NCI-H1092 treated with DMSO at 0.1 percent for 48 hours (cell line): ENCODE measurements around the gene QRICH2.
"Not testable (repeated sequence)": the region's sequence is repeated elsewhere in the genome, so short reads cannot be mapped to it uniquely, and the experiment has no call there.

Experiments used
- DNase-seq: peaks from one replicate; lab custom pipeline; 2025; lab: John Stamatoyannopoulos, UW

QRICH2 gene

GRCh38 chr17:76247304-76247703, 60.8 kb downstream of the QRICH2 start:
- DNase-seq, result no peak

- DNase-seq, result no peak
Measured at GRCh38 chr17:76246080-76247066, 61.7 kb downstream of the QRICH2 start.

- not testable (repeated sequence) for DNase-seq
Measured at GRCh38 chr17:76244721-76245120, 63.4 kb downstream of the QRICH2 start.

- DNase-seq, result no peak
Measured at GRCh38 chr17:76243826-76244679, 64.0 kb downstream of the QRICH2 start.

DNA sequence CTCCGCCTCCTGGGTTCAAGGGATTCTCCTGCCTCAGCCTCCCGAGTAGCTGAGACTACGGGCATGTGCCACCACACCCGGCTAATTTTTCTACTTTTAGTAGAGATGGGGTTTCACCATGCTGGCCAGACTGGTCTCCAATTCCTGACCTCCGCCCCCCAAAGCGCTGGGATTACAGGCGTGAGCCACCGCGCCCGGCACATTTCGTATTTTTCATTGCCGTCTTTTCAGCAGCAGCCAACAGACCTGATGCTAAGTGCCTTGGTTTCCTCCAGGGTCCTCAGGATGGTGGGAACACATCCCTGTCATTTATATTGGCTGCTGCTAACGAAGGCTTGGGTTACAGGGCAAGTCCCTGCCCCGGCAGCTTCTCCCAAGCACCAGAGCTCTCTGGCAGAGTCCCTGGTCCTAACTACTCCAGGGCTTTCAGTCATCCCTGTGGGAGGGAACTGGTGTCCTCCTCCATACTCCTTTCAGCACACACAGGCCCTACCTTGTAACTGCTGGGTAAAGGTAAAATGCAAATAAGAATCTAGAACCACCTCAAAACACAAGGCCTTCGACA, 66.3 kb downstream of the QRICH2 start:
- DNase-seq, result no peak

DNA sequence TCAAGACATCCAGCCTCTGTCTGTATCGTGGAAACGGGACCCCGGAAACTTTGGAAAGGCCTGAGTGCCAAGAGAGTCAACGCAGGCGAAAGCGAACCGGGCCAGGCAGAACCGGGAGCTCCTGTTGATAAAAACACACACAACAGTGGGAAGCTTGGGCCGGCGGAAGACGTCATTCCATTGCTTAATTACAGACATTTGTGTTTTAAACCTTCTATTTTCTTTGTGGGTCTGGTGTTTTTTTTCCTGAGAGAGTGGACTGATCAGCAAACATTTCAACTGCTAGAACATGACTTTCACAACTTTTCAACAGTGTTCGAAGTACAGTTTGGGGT, 66.9 kb downstream of the QRICH2 start:
- no peak for DNase-seq

DNA sequence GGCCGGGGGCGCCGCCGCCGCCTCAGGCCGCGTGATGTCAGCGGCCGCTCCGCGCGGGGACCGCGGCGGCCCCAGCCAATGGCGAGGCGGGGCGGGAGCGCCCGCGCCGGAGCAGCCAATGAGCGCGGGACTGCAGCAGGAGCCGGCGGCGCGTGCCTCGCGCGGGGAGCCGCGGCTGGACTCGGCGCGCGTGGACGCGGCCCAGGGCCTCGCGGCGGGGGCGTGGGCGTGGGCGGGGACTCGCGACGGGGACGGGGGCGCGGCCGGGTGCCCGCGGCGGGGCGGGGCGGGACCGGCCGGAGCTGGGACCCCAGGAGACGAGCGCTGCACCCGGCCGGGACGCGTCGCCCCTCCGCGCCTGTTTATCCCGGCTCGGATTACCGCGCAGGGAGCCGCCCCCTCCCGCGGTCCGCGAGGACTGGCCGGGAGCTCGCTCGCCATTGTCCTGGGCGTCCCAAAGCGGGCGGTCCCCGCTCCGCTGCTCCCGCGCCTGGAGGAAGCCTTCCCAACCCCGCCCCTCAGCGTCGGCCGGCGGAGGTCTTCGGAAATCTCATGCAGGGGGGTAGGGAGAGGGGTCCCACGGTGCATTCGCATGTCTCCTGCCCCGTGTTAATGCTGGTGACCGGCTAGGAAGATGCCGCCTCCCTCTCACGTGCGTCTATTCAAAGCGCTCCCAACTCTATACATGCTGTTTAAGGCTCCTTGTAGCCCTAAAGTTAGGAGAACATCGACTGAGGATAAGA, 67.4 kb downstream of the QRICH2 start, which contains the start of gene RNF157:
Gene RNF157 (minus strand): TSS at position 33 of the 743 bp plus-strand sequence. CDS start 253 bp downstream, outside the sequence.
- DNase-seq, result peak; percentile 39

GRCh38 chr17:76239538-76240274, 68.4 kb downstream of the QRICH2 start:
- no peak for DNase-seq

DNA sequence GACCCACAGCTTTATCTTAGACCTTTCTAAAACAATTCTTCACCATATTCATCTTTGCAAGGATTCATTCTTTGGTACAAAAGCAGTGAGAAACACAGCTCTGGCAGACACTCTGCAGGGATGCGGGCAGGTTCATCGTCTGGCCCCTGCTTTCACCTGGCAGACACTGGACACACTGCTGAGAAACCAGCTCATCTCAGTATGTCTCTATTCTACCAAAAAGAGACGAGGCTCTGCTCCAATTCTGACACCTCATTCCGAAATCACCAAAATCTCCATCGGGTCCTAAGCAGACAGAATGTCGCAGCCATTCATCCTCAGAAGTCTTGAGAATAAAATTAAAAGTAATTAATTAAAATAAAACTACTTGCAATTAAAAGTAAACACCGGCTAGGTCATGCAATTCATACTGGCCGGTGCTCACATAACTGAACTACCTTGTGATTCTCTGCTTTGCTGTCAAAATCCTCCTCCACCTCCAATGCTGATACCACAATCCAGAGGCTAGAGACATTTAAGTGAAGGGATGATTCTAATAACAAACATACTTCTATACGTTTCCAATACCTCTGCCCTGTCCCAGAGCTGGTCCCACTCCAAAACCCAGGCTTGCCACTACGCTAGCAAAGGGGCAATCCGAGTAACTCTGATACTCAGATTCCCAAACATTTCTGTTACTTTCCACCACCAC, 69.1 kb downstream of the QRICH2 start:
- DNase-seq, result no peak

DNA sequence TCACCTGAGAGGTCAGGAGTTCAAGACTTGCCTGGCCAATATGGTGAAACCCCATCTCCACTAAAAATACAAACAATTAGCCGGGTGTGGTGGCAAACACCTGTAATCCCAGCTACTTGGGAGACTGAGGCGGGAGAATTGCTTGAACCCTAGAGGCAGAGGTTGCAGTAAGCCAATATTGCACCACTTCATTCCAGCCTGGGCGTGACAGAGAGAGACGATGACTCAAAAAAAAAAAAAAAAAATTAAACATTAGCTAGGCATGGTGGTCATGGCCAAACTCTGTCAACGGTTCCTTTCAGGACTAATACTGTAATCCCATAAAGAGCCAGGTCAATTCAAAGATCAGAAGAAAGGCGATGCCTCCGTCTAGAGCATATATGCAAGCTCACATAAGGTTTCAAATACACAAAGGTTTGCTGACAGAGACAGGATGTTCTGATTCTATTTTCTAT, 70.2 kb downstream of the QRICH2 start:
- no peak for DNase-seq

- DNase-seq, result no peak
Measured at GRCh38 chr17:76236603-76237002, 71.5 kb downstream of the QRICH2 start.

DNA sequence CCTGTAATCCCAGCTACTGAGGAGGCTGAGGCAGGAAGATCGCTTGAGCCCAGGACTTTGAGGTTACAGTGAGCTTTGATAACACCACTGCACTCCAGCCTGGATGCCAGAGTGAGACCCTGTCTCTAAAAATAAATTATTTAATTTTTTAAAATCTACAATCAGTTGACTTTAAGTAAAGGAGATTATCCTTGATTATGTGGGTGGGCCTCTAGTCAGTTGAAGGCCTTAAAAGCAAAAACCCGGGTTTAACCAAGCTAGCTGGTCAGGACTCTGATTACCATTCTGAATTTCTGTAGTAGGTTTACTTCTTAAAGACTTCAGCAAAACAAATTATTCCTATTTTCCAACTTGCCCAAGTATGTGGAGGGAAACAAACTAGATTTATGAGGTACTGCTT, 72.2 kb downstream of the QRICH2 start:
- no peak for DNase-seq

DNA sequence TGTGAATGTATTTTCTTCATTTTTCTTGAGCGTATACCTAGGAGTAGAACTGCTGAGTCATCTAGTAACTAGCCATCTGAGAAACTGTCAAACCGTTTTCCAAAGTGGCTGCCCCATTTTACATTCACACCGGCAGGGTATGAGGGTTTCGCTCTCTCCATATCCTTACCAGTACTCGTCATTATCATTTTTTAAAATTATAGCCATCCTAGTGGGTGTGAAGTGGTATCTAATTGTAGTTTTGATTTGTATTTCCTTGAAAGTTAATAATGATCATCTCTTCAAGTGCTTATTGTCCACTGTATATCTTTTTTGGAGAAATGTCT, 73.8 kb downstream of the QRICH2 start:
- DNase-seq, result no peak

- no peak for DNase-seq
Measured at GRCh38 chr17:76233588-76234353, 74.3 kb downstream of the QRICH2 start.

DNA sequence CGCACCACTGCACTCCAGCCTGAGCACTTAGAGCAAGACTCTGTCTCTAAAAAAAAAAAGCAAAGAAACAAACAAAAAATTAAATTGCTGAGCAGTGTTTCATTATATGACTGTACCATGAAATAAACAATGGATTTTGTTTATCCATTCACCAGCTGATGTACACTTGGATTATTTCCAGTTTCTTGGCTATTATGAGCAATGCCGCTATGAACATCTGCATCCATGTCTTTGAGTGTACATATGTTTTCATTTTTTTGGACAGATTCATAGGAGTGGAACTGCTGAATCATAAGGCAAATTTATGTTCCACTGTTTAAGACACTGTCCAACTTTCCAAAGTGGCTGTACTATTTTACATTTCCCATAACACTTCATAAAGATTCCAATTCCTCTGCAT, 75.7 kb downstream of the QRICH2 start:
- DNase-seq, result no peak

DNA sequence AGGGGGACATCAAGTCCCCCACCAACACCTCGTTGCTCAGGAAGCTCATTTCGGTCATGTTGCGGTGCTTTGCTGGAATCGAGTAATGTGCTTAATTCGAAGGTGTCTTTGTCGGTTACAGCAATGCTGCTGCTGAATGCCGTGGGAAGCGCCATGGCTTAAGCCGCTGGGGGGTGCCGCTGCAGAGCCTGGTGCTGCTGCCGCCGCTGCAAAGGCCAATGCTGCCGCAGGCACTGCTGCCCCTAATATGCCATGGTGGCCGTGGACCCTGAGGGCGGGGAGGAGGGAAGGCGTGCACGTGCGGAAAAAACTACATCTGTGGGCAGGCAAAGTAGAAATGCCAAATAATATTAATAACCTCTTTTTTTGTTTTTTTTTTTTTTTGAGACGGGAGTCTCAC, 81.3 kb downstream of the QRICH2 start:
- not testable (repeated sequence) for DNase-seq

DNA sequence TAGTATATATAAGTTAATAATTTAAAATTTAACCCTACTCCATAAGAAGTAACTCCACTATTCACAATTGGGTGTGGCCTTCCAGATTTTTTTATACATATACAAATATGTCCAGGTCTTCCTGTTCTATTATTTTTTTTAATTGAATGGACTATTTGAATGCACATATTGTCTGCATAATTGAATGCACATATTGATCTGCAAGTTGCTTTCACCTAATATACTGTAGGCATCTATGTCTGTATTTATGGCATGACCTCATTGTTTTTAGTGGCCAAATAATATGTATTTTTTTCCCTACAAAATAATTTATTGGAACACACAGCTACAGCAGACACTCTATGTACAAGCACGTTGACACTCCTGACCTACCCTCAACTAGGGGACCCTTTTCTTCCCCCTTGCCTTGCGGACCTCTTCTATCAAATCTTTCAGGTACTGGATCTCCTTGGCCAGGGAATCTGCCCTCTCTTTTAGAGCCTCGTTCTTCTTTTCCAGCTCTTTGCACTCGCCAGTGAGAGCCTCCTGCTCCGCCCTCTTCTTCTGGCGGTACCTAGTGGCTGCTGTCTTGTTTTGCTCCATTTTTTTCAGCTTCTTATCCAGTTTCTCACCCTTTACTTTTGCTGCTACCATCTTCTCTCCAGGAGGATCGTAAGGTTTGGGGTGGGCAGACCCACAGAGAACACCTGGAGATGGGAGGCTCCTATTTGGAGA, 82.5 kb downstream of the QRICH2 start:
- not testable (repeated sequence) for DNase-seq
